Gastrocnemius medialis (tissue), 4 donors: ENCODE results near the gene TTN.
A peak's percentile ranks its signal among the peaks of the same experiment; 100 is the strongest.

Experiments used
- POLR2A ChIP-seq, 2 donors: fragments of 450-650 bp; IDR thresholded peaks; one replicate each; pipeline ENCODE4 v1.6.1; 2017; ENCODE audit warnings: antibody characterized with exemption in 2 of 2, mild to moderate bottlenecking in 2 of 2, moderate library complexity in 2 of 2
- TF ChIP-seq, protein P1 (sequence below), 5 experiments: fragments of 450-650 bp in 3 of 5; fragments of 200-600 bp in 2 of 5; sonication (generic) in 2 of 5; IDR thresholded peaks in 4 of 5; conservative IDR thresholded peaks in 1 of 5; 1 replicate in 4 of 5; 2 replicates in 1 of 5; pipeline ENCODE4 v1.5.1; 2016 to 2019; ENCODE audit warnings: antibody characterized with exemption in 5 of 5, mild to moderate bottlenecking in 3 of 5, moderate library complexity in 3 of 5

DNA sequence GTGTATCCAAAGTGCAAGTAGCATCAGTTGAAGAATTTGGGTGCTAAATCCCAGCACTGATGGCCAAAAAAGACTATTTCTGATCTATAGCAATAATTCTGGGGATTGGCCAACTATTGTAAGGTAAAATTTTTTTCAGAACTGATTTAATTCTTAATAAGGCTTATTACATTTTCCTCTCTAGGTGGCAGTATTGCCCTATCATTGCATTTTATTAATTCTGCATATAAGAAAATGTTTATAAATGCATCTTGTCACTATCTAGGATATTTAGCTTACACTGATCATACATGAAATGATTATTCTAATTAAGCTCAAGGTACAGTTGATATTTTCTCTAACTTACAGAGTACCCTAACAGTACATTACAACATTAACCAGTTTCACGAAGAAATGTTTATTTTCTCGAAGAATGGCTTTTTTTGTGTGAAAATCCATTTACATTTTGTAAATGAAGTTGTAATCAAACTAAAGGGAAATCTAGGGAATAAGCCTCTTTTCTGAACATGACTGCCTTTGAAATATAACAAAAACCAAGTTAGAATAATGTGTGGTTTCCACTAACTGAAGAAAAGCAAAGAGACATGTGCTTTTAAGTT, 11.0 kb downstream of the TTN start:
- TF ChIP-seq, protein P1, sequence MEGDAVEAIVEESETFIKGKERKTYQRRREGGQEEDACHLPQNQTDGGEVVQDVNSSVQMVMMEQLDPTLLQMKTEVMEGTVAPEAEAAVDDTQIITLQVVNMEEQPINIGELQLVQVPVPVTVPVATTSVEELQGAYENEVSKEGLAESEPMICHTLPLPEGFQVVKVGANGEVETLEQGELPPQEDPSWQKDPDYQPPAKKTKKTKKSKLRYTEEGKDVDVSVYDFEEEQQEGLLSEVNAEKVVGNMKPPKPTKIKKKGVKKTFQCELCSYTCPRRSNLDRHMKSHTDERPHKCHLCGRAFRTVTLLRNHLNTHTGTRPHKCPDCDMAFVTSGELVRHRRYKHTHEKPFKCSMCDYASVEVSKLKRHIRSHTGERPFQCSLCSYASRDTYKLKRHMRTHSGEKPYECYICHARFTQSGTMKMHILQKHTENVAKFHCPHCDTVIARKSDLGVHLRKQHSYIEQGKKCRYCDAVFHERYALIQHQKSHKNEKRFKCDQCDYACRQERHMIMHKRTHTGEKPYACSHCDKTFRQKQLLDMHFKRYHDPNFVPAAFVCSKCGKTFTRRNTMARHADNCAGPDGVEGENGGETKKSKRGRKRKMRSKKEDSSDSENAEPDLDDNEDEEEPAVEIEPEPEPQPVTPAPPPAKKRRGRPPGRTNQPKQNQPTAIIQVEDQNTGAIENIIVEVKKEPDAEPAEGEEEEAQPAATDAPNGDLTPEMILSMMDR (IDR thresholded peaks at IDR 0.05 in 4 of 5, conservative IDR thresholded peaks at IDR 0.05 in 1 of 5) = peak; percentile 34 to 73 (median 59)
- no peak for TF ChIP-seq POLR2A (IDR thresholded peaks at IDR 0.05)
